H9 (cell line): Measurements from ENCODE around the gene DOK1. TPM values are rescaled to one million over a fixed set of nuclear protein-coding genes. Genes with fewer than 3 reads are reported as not detected.
A peak's percentile ranks its signal among the peaks of the same experiment; 100 is the strongest.
"Not testable (repeated sequence)": the region's sequence is repeated elsewhere in the genome, so short reads cannot be mapped to it uniquely, and the experiment has no call there.

ENCODE experiments used
- DNase-seq: peaks from one replicate; pipeline ENCODE4 v3.0.0-alpha.2; 2017
- H2AFZ ChIP-seq: one replicate; pipeline ENCODE4 v1.6.1; 2013; ENCODE audit warnings: mild to moderate bottlenecking, low read length, control low read depth, moderate library complexity
- H2AK5ac ChIP-seq: 2 replicates; pipeline ENCODE4 v1.6.1; 2013; ENCODE audit warnings: low read length, control low read depth, mixed read lengths; ENCODE audit not compliant: insufficient read length
- H2BK120ac ChIP-seq: one replicate; pipeline ENCODE4 v1.6.1; 2013; ENCODE audit warnings: low read depth, mild to moderate bottlenecking, low read length, control low read depth, inconsistent platforms; ENCODE audit not compliant: poor library complexity, severe bottlenecking
- H2BK12ac ChIP-seq: 2 replicates; pipeline ENCODE4 v1.6.1; 2013; ENCODE audit warnings: low read length, control low read depth, mixed read lengths, low read depth; ENCODE audit not compliant: insufficient read length
- H2BK15ac ChIP-seq: 2 replicates; pipeline ENCODE4 v1.6.1; 2013; ENCODE audit warnings: low read depth, low read length, control low read depth
- H2BK20ac ChIP-seq: one replicate; pipeline ENCODE4 v1.6.1; 2013; ENCODE audit warnings: low read depth, mild to moderate bottlenecking, low read length, control low read depth, inconsistent platforms; ENCODE audit not compliant: poor library complexity, severe bottlenecking
- H2BK5ac ChIP-seq: 2 replicates; pipeline ENCODE4 v1.6.1; 2013; ENCODE audit warnings: low read length, control low read depth, mixed read lengths; ENCODE audit not compliant: insufficient read length
- H3K14ac ChIP-seq: 2 replicates; pipeline ENCODE4 v1.6.1; 2013; ENCODE audit warnings: low read length, control low read depth; ENCODE audit not compliant: insufficient read depth
- H3K18ac ChIP-seq: 2 replicates; pipeline ENCODE4 v1.6.1; 2013; ENCODE audit warnings: low read depth, mild to moderate bottlenecking, mixed read lengths, low read length, control low read depth; ENCODE audit not compliant: insufficient read length
- H3K23ac ChIP-seq: 2 replicates; pipeline ENCODE4 v1.6.1; 2013; ENCODE audit warnings: low read length, control low read depth, mixed read lengths, low read depth; ENCODE audit not compliant: insufficient read length
- H3K23me2 ChIP-seq: 2 replicates; pipeline ENCODE4 v1.6.1; 2013; ENCODE audit warnings: low read depth, mild to moderate bottlenecking, mixed read lengths, low read length, control low read depth; ENCODE audit not compliant: insufficient read length, poor library complexity, severe bottlenecking
- H3K27ac ChIP-seq: 2 replicates; pipeline ENCODE4 v1.5.1; 2013; ENCODE audit warnings: low read length, control low read depth, mixed read lengths, low read depth; ENCODE audit not compliant: insufficient read length
- H3K27me3 ChIP-seq: 2 replicates; pipeline ENCODE4 v1.6.1; 2013; ENCODE audit warnings: low read length, control low read depth, inconsistent platforms; ENCODE audit not compliant: insufficient read depth
- H3K4ac ChIP-seq: 2 replicates; pipeline ENCODE4 v1.6.1; 2013; ENCODE audit warnings: low read depth, mild to moderate bottlenecking, control low read depth, inconsistent platforms, low read length, moderate library complexity
- H3K4me1 ChIP-seq: 2 replicates; pipeline ENCODE4 v1.6.1; 2013; ENCODE audit warnings: low read length, control low read depth, inconsistent platforms; ENCODE audit not compliant: insufficient read depth
- H3K4me2 ChIP-seq: 2 replicates; pipeline ENCODE4 v1.6.1; 2013; ENCODE audit warnings: low read length, control low read depth, mixed read lengths; ENCODE audit not compliant: insufficient read length, insufficient read depth
- H3K56ac ChIP-seq: 2 replicates; pipeline ENCODE4 v1.6.1; 2013; ENCODE audit warnings: low read depth, mild to moderate bottlenecking, mixed read lengths, low read length, control low read depth; ENCODE audit not compliant: insufficient read length
- H3K79me1 ChIP-seq: 2 replicates; pipeline ENCODE4 v1.6.1; 2013; ENCODE audit warnings: low read depth, mild to moderate bottlenecking, moderate library complexity, low read length, control low read depth, inconsistent platforms; ENCODE audit not compliant: insufficient read depth, poor library complexity, severe bottlenecking
- H3K79me2 ChIP-seq: 2 replicates; pipeline ENCODE4 v1.6.1; 2013; ENCODE audit warnings: low read length, control low read depth, inconsistent platforms; ENCODE audit not compliant: insufficient read depth
- H3K9ac ChIP-seq: 2 replicates; pipeline ENCODE4 v1.6.1; 2013; ENCODE audit warnings: low read length, control low read depth, mixed read lengths; ENCODE audit not compliant: insufficient read length; ENCODE audit errors: extremely low read depth
- H3K9me3 ChIP-seq: one replicate; pipeline ENCODE4 v1.6.1; 2013; ENCODE audit warnings: low read depth, low read length, inconsistent platforms; ENCODE audit not compliant: control insufficient read depth
- H3T11ph ChIP-seq: one replicate; pipeline ENCODE4 v1.6.1; 2013; ENCODE audit warnings: mild to moderate bottlenecking, low read length, control low read depth, inconsistent platforms
- H4K20me1 ChIP-seq: one replicate; pipeline ENCODE4 v1.6.1; 2013; ENCODE audit not compliant: control insufficient read depth, insufficient read length, insufficient read depth
- H4K5ac ChIP-seq: 2 replicates; pipeline ENCODE4 v1.6.1; 2013; ENCODE audit warnings: low read depth, mild to moderate bottlenecking, mixed read lengths, low read length, control low read depth; ENCODE audit not compliant: insufficient read length
- H4K8ac ChIP-seq: replicated peaks from 2 replicates; pipeline ENCODE4 v1.6.1; 2013; ENCODE audit warnings: low read length, control low read depth, mixed read lengths, low read depth; ENCODE audit not compliant: insufficient read length
- H4K91ac ChIP-seq: 2 replicates; pipeline ENCODE4 v1.6.1; 2013; ENCODE audit warnings: low read depth, mild to moderate bottlenecking, moderate library complexity, mixed read lengths, low read length, control low read depth; ENCODE audit not compliant: insufficient read length
- H3K27ac Mint-ChIP-seq, 3 experiments: 2 replicates in 2 of 3; 3 replicates in 1 of 3; pipeline ENCODE4 v1.8.0; 2020 to 2021; ENCODE audit warnings: mixed read lengths in 3 of 3, mild to moderate bottlenecking in 1 of 3, moderate library complexity in 1 of 3
- H3K27me3 Mint-ChIP-seq: 2 replicates; pipeline ENCODE4 v1.8.0; 2021; ENCODE audit warnings: low read depth, mild to moderate bottlenecking, moderate library complexity, mixed read lengths
- H3K36me3 Mint-ChIP-seq, 3 experiments: 2 replicates in 2 of 3; 3 replicates in 1 of 3; pipeline ENCODE4 v1.8.0; 2020 to 2021; ENCODE audit warnings: low read depth in 3 of 3, mixed read lengths in 3 of 3; ENCODE audit not compliant: insufficient read depth in 1 of 3
- H3K4me1 Mint-ChIP-seq, 2 experiments: 2 replicates each; pipeline ENCODE4 v1.8.0; 2020; ENCODE audit warnings: mixed read lengths in 2 of 2
- H3K4me3 Mint-ChIP-seq, 2 experiments: 2 replicates in 1 of 2; 3 replicates in 1 of 2; pipeline ENCODE4 v1.8.0; 2020 to 2021; ENCODE audit warnings: mild to moderate bottlenecking in 2 of 2, mixed read lengths in 2 of 2, moderate library complexity in 1 of 2
- H3K9me3 Mint-ChIP-seq, 2 experiments: 2 replicates in 1 of 2; 3 replicates in 1 of 2; pipeline ENCODE4 v1.8.0; 2020; ENCODE audit warnings: mild to moderate bottlenecking in 2 of 2, mixed read lengths in 2 of 2, moderate library complexity in 1 of 2
- CTCF ChIP-seq: fragments of 200-600 bp; sonication (generic); conservative IDR thresholded peaks from 3 replicates; pipeline ENCODE4 v1.8.0; 2021; ENCODE audit warnings: antibody characterized with exemption, mild to moderate bottlenecking
- WGBS: extraction: QIAGEN DNeasy Blood & Tissue Kit; methylation state at CpG from one replicate; pipeline ENCODE4 v1.1.7; 2013; ENCODE audit warnings: missing lambda C conversion rate, low lambda C conversion rate, mixed read lengths; ENCODE audit not compliant: insufficient read length; ENCODE audit errors: extremely low coverage; 5-methylcytosine and 5-hydroxymethylcytosine counted together
- total RNA-seq: library from RNA; stranded (reverse); gene quantifications from 2 replicates; pipeline ENCODE4 v1.2.1, GENCODE V29; 2021

DOK1 gene
- total RNA-seq, 1 experiment from 2014 or later: 16.0 TPM

GRCh38 chr2:74560591-74560990 lies 6.1 kb downstream of the DOK1 start:
- Histone ChIP-seq H4K5ac (no peak overlapping the region), H3K9me3 (no peaks in the 10 kb centered on the region), H3K4me2 (peak overlapping the region; percentile 11), H2AK5ac (no peak overlapping the region), H4K8ac (no peak overlapping the region), H2BK20ac (no peak overlapping the region), H3K14ac (no peak overlapping the region), H4K20me1 (no peaks in the 10 kb centered on the region), H3K4me1 (0 out of 2 replicates have a peak, but pooled peaks cover 3% of the 10 kb centered on the region), H3K79me2 (no peaks in the 10 kb centered on the region), H3K18ac (no peak overlapping the region), H3K23ac (no peak overlapping the region), H2AFZ (no peak overlapping the region), H3K27ac (no peak overlapping the region), H3K79me1 (no peaks in the 10 kb centered on the region), H2BK15ac (no peak overlapping the region), H3K9ac (no peak overlapping the region), H2BK5ac (no peak overlapping the region), H3K4ac (no peak overlapping the region), H3T11ph (no peak overlapping the region), H2BK12ac (no peak overlapping the region), H2BK120ac (no peak overlapping the region), H3K56ac (no peak overlapping the region), H3K27me3 (no peaks in the 10 kb centered on the region; the same call in 1 of the 2 replicates), H4K91ac (no peak overlapping the region), H3K23me2 (peaks cover 2% of the 10 kb centered on the region)
- H3K4me1 Mint-ChIP-seq: peaks cover 10 to 14% of the 10 kb centered on the region in 2 experiments
- TF ChIP-seq CTCF: no peak
- peak overlapping the region in 1 of 2 experiments; percentile 23; a peak in 1 of 5 replicates for H3K4me3 Mint-ChIP-seq
- H3K27ac Mint-ChIP-seq: peak overlapping the region in 1 of 3 experiments; percentile 35; a peak in 1 of 7 replicates
- WGBS: no CpG with 5 or more reads among the region's 6 CpGs
- peaks cover 0 to 16% (median 12%) of the 10 kb centered on the region in 3 experiments; a peak in 4 of 7 replicates for H3K36me3 Mint-ChIP-seq
- no peaks in the 10 kb centered on the region for H3K9me3 Mint-ChIP-seq
- peaks cover 29% of the 10 kb centered on the region for H3K27me3 Mint-ChIP-seq
- no peak for DNase-seq

GRCh38 chr2:74561022-74561421 lies 6.5 kb downstream of the DOK1 start:
- not testable (repeated sequence) for H2BK20ac ChIP-seq, H3K27me3 ChIP-seq, H2BK12ac ChIP-seq, H2BK15ac ChIP-seq, H3K4me2 ChIP-seq, H4K20me1 ChIP-seq, H2AK5ac ChIP-seq, H3K4ac ChIP-seq, H3K27ac ChIP-seq, H3K9me3 ChIP-seq, DNase-seq, H3K4me3 Mint-ChIP-seq, H3K9ac ChIP-seq, H3K14ac ChIP-seq, H2AFZ ChIP-seq, H2BK120ac ChIP-seq, H3T11ph ChIP-seq, H4K8ac ChIP-seq, H2BK5ac ChIP-seq, H4K91ac ChIP-seq, H3K9me3 Mint-ChIP-seq, H4K5ac ChIP-seq, H3K27ac Mint-ChIP-seq, H3K79me1 ChIP-seq, H3K23me2 ChIP-seq, H3K18ac ChIP-seq, H3K56ac ChIP-seq, H3K79me2 ChIP-seq, H3K4me1 ChIP-seq, H3K23ac ChIP-seq
- H3K27me3 Mint-ChIP-seq: peaks cover 24% of the 10 kb centered on the region
- no CpG with 5 or more reads among the region's 1 CpG for WGBS
- peaks cover 0 to 15% (median 12%) of the 10 kb centered on the region in 3 experiments; a peak in 4 of 7 replicates for H3K36me3 Mint-ChIP-seq
- peaks cover 9 to 14% of the 10 kb centered on the region in 2 experiments for H3K4me1 Mint-ChIP-seq
